Osteocyte (in vitro differentiated cells): ENCODE data around the gene NXF1. TPM values are rescaled to one million over a fixed set of nuclear protein-coding genes. Genes with fewer than 3 reads are reported as not detected.
"Not testable (repeated sequence)": the region's sequence is repeated elsewhere in the genome, so short reads cannot be mapped to it uniquely, and the experiment has no call there.

Experiments used
- DNase-seq: peaks from one replicate; pipeline ENCODE4 v3.0.0; 2021; ENCODE audit warnings: mixed read lengths; ENCODE audit not compliant: unreplicated experiment; ENCODE audit errors: extremely low spot score
- H3K27ac Mint-ChIP-seq: one replicate; pipeline ENCODE4 v1.8.0; 2021; ENCODE audit warnings: mild to moderate bottlenecking, mixed read lengths; ENCODE audit not compliant: unreplicated experiment
- H3K27me3 Mint-ChIP-seq: one replicate; pipeline ENCODE4 v1.8.0; 2021; ENCODE audit warnings: mixed read lengths; ENCODE audit not compliant: unreplicated experiment
- H3K36me3 Mint-ChIP-seq: one replicate; pipeline ENCODE4 v1.8.0; 2021; ENCODE audit warnings: mixed read lengths; ENCODE audit not compliant: unreplicated experiment
- H3K4me1 Mint-ChIP-seq: one replicate; pipeline ENCODE4 v1.8.0; 2021; ENCODE audit warnings: mixed read lengths; ENCODE audit not compliant: unreplicated experiment
- H3K4me3 Mint-ChIP-seq: one replicate; pipeline ENCODE4 v1.8.0; 2021; ENCODE audit warnings: mild to moderate bottlenecking, moderate library complexity, mixed read lengths; ENCODE audit not compliant: unreplicated experiment
- H3K9me3 Mint-ChIP-seq: one replicate; pipeline ENCODE4 v1.8.0; 2021; ENCODE audit warnings: mixed read lengths; ENCODE audit not compliant: unreplicated experiment
- total RNA-seq: library from RNA; stranded (reverse); gene quantifications from 2 replicates; pipeline ENCODE4 v1.2.1, GENCODE V29; 2021
- TF ChIP-seq, protein P1 (sequence below): fragments of 200-600 bp; sonication (generic); IDR thresholded peaks from 2 replicates; pipeline ENCODE4 v1.5.0; 2021; ENCODE audit warnings: antibody characterized with exemption, mild to moderate bottlenecking, moderate library complexity

Gene NXF1
- total RNA-seq, 1 donor from 2014 or later = 97.5 TPM

DNA sequence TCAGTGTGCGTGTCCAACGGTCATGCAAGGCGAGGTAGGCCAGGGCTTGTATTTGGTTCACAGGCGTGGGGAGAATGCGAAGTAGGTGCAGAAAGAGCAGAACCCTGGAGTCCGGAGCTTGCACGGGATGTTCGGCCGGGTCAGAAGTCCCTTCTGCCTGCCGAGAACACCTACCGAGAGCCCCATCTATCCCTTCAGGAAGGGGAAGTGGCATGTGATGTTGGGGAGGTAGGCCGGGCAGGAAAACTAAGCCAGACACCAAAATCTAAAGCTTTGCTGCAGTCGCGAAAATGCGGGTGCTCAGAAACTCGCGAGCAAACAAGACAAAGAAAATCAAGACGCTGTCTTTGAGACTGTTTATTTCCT, 34.5 kb downstream of the NXF1 start:
- H3K9me3 Mint-ChIP-seq = no peaks in the 10 kb centered on the region
- H3K4me1 Mint-ChIP-seq = peaks cover 25% of the 10 kb centered on the region
- H3K27me3 Mint-ChIP-seq = no peaks in the 10 kb centered on the region
- peak overlapping the region; percentile 90 for H3K4me3 Mint-ChIP-seq
- TF ChIP-seq, protein P1, sequence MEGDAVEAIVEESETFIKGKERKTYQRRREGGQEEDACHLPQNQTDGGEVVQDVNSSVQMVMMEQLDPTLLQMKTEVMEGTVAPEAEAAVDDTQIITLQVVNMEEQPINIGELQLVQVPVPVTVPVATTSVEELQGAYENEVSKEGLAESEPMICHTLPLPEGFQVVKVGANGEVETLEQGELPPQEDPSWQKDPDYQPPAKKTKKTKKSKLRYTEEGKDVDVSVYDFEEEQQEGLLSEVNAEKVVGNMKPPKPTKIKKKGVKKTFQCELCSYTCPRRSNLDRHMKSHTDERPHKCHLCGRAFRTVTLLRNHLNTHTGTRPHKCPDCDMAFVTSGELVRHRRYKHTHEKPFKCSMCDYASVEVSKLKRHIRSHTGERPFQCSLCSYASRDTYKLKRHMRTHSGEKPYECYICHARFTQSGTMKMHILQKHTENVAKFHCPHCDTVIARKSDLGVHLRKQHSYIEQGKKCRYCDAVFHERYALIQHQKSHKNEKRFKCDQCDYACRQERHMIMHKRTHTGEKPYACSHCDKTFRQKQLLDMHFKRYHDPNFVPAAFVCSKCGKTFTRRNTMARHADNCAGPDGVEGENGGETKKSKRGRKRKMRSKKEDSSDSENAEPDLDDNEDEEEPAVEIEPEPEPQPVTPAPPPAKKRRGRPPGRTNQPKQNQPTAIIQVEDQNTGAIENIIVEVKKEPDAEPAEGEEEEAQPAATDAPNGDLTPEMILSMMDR = no peak
- no peak for DNase-seq
- peak overlapping the region; percentile 97 for H3K27ac Mint-ChIP-seq
- H3K36me3 Mint-ChIP-seq = peaks cover 8% of the 10 kb centered on the region

DNA sequence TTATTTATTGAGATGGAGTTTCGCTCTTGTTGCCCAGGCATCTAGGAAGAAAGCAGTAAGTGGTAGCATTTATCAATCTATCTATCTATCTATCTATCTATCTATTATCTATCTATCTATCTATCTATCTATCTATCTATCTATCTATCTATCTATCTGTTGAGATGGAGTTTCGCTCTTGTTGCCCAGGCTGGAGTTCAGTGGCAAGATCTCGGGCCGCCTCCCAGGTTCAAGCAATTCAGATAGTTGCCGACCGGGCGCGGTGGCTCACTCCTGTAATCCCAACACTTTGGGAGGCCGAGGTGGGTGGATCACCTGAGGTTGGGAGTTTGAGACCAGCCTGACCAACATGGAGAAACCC, 44.4 kb downstream of the NXF1 start:
- peak overlapping the region; percentile 90 for H3K27ac Mint-ChIP-seq
- peak overlapping the region; percentile 94 for H3K4me3 Mint-ChIP-seq

DNA sequence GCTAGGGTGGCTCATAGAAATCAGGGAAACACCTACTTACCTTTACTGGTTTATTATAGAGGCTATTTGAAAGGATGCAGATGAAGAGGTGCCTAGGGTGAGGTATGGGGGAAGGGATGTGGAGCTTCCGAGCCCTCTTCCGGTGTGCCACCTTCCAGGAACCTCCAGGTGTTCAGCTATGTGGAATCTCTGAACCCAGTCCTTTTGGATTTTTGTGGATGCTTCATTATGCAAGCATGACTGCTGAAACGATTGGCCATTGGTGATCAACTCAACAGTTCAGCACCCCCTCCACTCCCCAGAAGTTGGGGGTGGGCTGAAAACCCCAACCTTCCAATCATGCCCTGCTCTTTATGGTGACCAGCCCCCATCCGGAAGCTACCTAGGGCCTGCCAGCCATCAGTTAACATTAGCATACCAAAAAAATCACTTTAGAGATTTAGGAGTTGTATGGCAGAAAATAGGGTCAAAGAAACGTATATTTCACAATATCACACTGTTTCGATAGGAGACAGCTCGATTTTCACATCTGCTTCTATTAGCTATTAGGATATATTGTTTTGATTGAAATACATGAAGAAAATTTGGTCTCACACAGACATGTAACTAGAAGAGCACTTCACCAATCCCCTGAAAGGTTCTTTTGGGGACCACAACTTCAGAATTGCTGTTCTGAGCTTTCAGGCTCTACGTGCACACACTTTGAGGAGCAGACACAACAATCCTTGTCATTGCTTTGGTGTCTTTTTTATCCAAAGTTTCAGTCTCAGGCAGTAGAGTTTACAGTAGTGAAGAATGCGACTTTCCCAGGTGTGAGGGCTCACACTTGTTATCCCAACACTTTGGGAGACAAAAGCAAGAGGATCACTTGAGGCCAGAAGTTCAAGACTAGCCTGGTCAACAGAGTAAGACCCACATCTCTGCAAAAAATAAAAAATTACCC, 47.1 kb downstream of the NXF1 start:
- H3K9me3 Mint-ChIP-seq = no peaks in the 10 kb centered on the region
- DNase-seq = no peak
- peaks cover 3% of the 10 kb centered on the region for H3K36me3 Mint-ChIP-seq
- H3K4me3 Mint-ChIP-seq = no peak overlapping the region
- H3K27ac Mint-ChIP-seq = no peak overlapping the region
- peaks cover 26% of the 10 kb centered on the region for H3K4me1 Mint-ChIP-seq
- no peaks in the 10 kb centered on the region for H3K27me3 Mint-ChIP-seq
- TF ChIP-seq, protein P1 = no peak

More for the DNA sequence above, 44.4 kb downstream of the NXF1 start:
- not testable (repeated sequence) for H3K27me3 Mint-ChIP-seq, H3K36me3 Mint-ChIP-seq, DNase-seq, H3K9me3 Mint-ChIP-seq
- H3K4me1 Mint-ChIP-seq = peaks cover 17% of the 10 kb centered on the region

DNA sequence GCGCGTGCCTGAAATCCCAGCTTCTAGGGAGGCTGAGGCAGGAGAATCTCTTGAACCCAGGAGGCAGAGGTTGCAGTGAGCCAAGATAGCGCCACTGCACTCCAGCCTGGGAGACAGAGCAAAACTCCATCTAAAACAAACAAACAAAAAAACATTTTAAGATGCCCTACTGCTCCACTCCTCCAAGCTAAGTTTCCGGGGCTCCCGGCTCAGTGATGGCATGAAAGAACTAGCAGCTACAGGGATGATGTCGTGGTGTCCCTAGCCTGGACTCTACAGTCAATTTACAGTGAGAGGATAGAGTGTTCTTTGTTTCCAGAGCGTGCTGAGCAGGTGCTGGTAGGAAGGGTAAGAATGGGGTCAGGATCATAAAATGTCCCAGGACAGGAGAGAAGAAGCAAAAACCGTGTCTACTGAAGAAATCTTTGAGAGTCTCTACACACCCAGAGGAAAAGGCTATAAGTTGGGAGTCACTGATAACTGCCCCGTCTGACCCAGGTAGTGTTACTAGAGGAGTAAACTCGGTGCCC, 50.1 kb downstream of the NXF1 start:
- Mint-ChIP-seq H3K9me3 (no peaks in the 10 kb centered on the region), H3K36me3 (peaks cover 1% of the 10 kb centered on the region), H3K27me3 (no peaks in the 10 kb centered on the region), H3K4me1 (peaks cover 15% of the 10 kb centered on the region), H3K27ac (peak overlapping the region; percentile 7), H3K4me3 (peak overlapping the region; percentile 95)
- no peak for DNase-seq
- TF ChIP-seq, protein P1 = no peak

DNA sequence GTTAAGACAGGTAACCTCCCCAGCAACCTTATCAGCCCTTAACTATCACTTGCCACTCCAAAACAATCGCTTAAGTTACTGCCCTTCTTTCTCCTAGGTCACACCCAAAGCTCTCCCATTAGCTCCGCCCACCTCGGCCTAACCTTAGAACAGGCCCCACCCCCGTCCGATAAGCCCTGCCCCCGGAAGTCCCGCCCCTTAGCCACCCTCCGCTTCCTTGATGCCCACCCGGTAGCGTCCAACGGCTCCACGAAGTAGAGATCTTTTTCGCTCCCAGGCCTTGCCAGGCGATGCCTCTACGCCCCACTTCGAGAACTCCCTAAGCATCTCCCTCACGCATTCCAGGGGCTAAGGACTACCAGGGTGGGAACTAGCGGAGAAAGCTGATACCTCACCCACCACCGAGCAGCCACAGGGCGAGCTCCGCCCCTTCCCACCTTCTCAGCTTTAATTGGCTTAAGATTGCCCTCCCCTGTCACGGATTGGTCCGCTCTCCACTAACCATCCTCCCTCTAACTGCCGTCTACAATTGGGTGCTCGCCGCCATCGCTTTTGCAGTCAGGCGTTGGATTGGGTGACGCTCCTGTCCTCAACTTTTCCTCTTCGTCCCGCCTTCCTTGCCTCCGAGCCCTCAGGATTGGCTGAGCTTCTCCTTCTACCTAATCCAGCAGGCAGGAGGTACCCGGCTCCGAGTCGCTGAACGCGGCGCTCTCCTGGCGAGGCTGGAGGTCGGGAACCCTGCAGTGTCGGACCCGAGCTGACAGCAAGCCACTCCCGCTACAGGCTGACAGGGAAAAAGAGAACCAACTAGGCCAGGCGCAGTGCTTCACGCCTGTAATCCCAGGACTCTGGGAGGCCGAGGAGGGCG, 51.3 kb downstream of the NXF1 start, which contains the start of gene ZBTB3:
Gene ZBTB3 (minus strand): TSS at position 425 of the 868 bp plus-strand sequence. CDS start 496 bp downstream, outside the sequence.
- Mint-ChIP-seq H3K4me3 (peak within 1 kb of the TSS; percentile 95), H3K9me3 (no peaks in the 10 kb centered on the region), H3K4me1 (peaks cover 17% of the 10 kb centered on the region), H3K27ac (peak within 1 kb of the TSS; percentile 99), H3K27me3 (no peaks in the 10 kb centered on the region), H3K36me3 (peaks cover 4% of the 10 kb centered on the region)
- peak; percentile 98 for DNase-seq
- TF ChIP-seq, protein P1 = no peak
